ENCODE data around the gene SYCE1L.
A peak's percentile ranks its signal among the peaks of the same experiment; 100 is the strongest.
"Not testable (repeated sequence)": the region's sequence is repeated elsewhere in the genome, so short reads cannot be mapped to it uniquely, and the experiment has no call there.

SYCE1L gene

DNA sequence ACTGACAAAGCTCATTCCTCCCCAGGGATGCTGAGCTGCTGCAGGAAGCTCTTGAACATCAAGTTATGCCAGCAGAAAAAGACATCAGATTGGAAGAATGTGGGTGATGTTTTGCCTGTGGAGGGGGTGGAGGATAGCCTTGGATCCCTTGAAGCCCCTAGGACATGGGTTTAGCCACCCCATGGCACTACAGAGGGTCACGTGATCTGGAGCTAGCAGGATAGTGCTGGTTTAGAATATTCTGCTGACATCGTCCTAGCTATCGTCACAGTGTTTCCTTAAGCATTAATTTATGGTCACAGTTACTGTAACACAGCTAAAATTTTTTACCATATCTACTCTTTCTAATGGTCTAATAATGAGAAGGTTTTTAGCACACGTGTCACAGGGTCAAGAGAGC lies 28.4 kb upstream of the SYCE1L start:
- DNase-seq (ENCODE audit: low read depth, low spot score): no peak
- Histone ChIP-seq H3K9me3 (ENCODE audit: low read depth, low read length) (no peaks in the 10 kb centered on the region), H3K9ac (ENCODE audit: insufficient read length) (no peak overlapping the region), H3K4me3 (no peak overlapping the region), H3K27ac (no peak overlapping the region), H3K36me3 (ENCODE audit: insufficient read depth, low read length) (no peaks in the 10 kb centered on the region)
- TF ChIP-seq EZH2 (IDR thresholded peaks at IDR 0.05) (no peak), FOXP2 (optimal IDR thresholded peaks at IDR 0.05; ENCODE audit: control extremely low read depth, extremely low read length, insufficient read depth) (no peak), POLR2AphosphoS5 (IDR thresholded peaks at IDR 0.05; ENCODE audit: borderline replicate concordance, low read depth, low read length) (no peak)

DNA sequence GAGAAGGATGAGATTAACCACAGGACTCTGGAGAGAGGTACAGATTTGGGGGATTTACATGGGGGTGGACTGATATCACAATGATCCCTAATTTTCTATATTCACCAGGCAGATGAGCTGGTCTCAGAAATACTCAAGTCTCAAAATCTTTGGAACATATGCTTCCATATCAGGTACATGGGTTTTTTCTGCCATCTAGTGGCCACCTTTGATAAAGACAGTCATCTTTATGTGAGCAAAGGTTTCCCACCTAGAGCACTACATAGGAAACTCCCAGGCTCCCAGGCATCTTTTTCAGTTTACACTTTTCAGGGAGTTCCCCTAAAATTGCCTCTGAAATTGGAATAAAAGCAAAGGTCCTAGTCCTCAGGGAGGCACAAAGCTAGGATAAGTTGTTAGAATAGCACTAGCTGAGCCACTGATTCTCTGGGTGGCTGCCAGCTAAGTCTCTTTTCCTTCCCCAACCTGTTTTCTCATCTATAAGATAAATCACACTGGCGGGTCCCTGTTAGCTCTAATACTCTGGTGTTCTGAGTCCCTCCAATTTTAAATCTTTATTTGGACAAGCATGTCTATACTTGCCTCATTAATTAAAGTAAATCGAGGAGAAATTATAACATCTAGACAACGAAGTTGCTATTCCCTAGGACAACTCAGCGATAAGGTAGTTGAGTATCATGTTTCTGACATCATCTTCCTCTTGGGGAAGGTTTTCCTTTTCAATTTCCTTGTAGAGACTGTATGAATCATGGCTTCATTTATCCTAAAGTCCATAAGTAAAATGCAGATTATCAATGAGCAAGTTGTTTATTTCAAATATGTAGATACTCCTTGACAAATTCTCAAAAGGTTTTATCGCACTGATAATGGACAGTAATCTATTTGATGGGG lies 27.2 kb upstream of the SYCE1L start:
- no peak overlapping the region for H3K27ac ChIP-seq
- no peak overlapping the region for H3K4me3 ChIP-seq
- no peaks in the 10 kb centered on the region for H3K36me3 ChIP-seq (ENCODE audit: insufficient read depth, low read length)
- TF ChIP-seq POLR2AphosphoS5 (IDR thresholded peaks at IDR 0.05; ENCODE audit: borderline replicate concordance, low read depth, low read length) (no peak), EZH2 (IDR thresholded peaks at IDR 0.05) (no peak), FOXP2 (optimal IDR thresholded peaks at IDR 0.05; ENCODE audit: control extremely low read depth, extremely low read length, insufficient read depth) (no peak)
- no peak for DNase-seq (ENCODE audit: low read depth, low spot score)
- no peak overlapping the region for H3K9ac ChIP-seq (ENCODE audit: insufficient read length)
- H3K9me3 ChIP-seq (ENCODE audit: low read depth, low read length): no peaks in the 10 kb centered on the region

DNA sequence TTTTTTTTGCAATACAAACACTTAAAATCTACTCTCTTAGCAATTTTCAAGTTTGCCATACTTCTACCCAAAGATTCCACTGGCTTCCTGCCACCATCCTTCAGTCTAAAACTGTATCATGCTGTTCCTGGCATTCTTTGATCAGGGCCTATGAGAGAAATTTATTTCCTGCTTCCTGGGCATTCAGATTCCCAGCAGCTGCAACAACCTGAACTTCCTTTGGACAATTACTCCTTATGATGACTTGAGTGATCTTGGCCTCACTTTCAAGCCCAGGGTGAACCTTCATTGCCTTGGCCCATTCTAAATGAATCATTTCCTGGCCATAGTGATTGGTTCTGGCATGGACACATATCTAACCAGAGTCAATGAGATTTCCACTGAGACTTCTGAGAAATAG lies 26.3 kb upstream of the SYCE1L start:
- H3K36me3 ChIP-seq (ENCODE audit: insufficient read depth, low read length): no peaks in the 10 kb centered on the region
- H3K27ac ChIP-seq: no peak overlapping the region
- TF ChIP-seq FOXP2 (optimal IDR thresholded peaks at IDR 0.05; ENCODE audit: control extremely low read depth, extremely low read length, insufficient read depth): no peak
- TF ChIP-seq EZH2 (IDR thresholded peaks at IDR 0.05): no peak
- TF ChIP-seq POLR2AphosphoS5 (IDR thresholded peaks at IDR 0.05; ENCODE audit: borderline replicate concordance, low read depth, low read length): no peak
- no peak for DNase-seq (ENCODE audit: low read depth, low spot score)
- no peak overlapping the region for H3K4me3 ChIP-seq
- H3K9ac ChIP-seq (ENCODE audit: insufficient read length): no peak overlapping the region
- no peaks in the 10 kb centered on the region for H3K9me3 ChIP-seq (ENCODE audit: low read depth, low read length)

DNA sequence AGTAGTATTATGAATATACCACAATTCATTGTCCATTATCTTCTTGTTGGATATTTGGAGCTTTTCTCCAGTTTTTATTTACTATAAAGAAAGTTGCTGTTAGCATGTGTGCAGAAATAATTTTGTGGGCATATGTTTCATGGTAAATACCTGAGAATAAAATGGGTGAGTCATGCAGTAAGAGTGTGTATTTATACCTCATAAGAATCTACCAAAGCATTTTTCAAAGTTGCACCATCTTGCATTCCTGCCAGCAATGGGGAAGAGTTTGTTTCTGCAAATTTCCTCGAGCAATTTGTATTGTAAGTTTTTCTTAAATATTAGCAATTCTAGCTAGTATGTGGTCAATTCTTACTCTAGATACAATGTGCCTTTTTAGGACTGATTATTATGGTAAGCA lies 16.1 kb upstream of the SYCE1L start:
- H3K9me3 ChIP-seq (ENCODE audit: low read depth, low read length): no peaks in the 10 kb centered on the region
- no peak overlapping the region for H3K4me3 ChIP-seq
- TF ChIP-seq FOXP2 (optimal IDR thresholded peaks at IDR 0.05; ENCODE audit: control extremely low read depth, extremely low read length, insufficient read depth) (no peak), EZH2 (IDR thresholded peaks at IDR 0.05) (no peak), POLR2AphosphoS5 (IDR thresholded peaks at IDR 0.05; ENCODE audit: borderline replicate concordance, low read depth, low read length) (no peak)
- no peaks in the 10 kb centered on the region for H3K36me3 ChIP-seq (ENCODE audit: insufficient read depth, low read length)
- H3K27ac ChIP-seq: no peak overlapping the region
- no peak for DNase-seq (ENCODE audit: low read depth, low spot score)
- H3K9ac ChIP-seq (ENCODE audit: insufficient read length): no peak overlapping the region

DNA sequence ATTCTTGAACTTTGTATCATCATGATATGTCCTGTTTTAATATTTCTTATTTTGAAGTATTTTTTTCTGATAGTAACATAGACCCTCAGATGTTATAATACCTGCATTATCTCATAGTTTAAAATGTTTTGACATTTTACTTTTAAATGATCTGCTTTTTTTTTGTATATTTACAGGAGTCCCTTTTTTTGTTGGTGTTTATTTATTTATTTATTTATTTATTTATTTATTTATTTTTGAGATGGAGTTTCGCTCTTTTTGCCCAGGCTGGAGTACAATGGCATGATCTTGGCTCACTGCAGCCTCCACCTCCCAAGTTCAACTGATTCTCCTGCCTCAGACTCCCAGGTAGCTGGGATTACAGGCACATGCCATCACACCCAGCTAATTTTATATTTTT lies 12.9 kb upstream of the SYCE1L start:
- H3K4me3 ChIP-seq: not testable (repeated sequence)

DNA sequence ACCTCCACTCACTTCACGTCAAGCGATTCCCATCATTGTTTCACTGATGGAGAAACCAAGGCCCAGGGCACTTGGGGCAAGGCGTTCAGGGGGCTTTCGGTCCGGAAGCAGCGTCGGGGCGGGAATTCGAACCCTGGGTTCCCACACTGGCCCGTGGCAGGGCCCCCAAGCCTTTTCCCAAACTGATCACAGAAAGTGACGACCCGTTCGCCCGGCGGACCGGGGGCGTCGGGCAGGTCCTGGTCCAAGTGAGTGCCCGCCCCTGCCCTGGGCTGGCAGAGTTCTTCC lies 9.1 kb upstream of the SYCE1L start:
- no peak for DNase-seq (ENCODE audit: low read depth, low spot score)
- H3K4me3 ChIP-seq: peak overlapping the region; percentile 79
- no peak overlapping the region for H3K27ac ChIP-seq
- peak overlapping the region; percentile 62 for H3K9ac ChIP-seq (ENCODE audit: insufficient read length)
- H3K9me3 ChIP-seq (ENCODE audit: low read depth, low read length): no peaks in the 10 kb centered on the region
- no peaks in the 10 kb centered on the region; the same call in 1 of the 2 replicates for H3K36me3 ChIP-seq (ENCODE audit: insufficient read depth, low read length)
- TF ChIP-seq EZH2 (IDR thresholded peaks at IDR 0.05): no peak

More for the DNA sequence above, 12.9 kb upstream of the SYCE1L start:
- not testable (repeated sequence) for H3K9me3 ChIP-seq (ENCODE audit: low read depth, low read length); H3K27ac ChIP-seq; H3K9ac ChIP-seq (ENCODE audit: insufficient read length); DNase-seq (ENCODE audit: low read depth, low spot score); H3K36me3 ChIP-seq (ENCODE audit: insufficient read depth, low read length)

DNA sequence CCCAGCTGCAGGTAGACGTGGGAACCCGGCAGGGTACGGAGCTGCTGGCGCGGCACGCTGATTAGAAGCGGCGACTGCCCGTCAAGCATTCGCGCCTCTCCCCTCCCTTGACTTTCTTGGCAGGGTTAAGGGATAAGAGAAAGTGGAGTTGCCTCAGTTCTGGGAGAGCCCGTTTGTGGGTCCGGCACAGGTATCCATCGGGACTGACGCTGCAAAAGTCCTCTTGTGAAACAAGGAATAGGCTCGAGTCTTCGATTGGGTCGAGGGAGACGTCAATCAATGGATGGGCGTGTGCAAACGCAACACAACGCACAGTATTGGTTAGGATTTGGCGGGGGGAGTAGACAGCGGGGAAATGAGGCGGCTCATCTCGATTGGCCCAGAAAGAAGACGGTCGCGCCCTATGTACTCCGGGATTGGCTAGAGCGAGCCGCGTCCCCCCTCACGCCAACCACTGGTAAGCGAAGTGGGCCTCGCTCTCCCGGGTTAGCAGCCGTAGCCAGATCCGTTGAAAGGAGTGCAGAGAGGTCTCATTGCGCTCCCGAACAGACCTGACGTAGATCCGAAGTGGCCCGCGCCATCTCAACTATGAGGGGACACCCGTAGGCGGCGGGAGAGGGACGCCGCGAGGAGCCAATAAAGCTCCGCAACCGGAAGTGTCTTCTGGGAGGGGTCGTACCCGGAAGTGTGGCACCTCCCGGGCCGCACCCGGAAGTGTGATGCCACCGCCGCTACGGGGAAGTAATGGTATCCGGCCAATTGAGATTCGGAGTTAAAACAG lies 8.5 kb upstream of the SYCE1L start, which contains the start of gene MON1B:
MON1B (plus strand) TSS at position 713 of the 781 bp plus-strand sequence. CDS start 296 bp downstream, outside the sequence.
- Histone ChIP-seq H3K27ac (peak within 1 kb of the TSS; percentile 93), H3K9me3 (ENCODE audit: low read depth, low read length) (no peaks in the 10 kb centered on the region), H3K9ac (ENCODE audit: insufficient read length) (peak within 1 kb of the TSS; percentile 84), H3K36me3 (ENCODE audit: insufficient read depth, low read length) (no peaks in the 10 kb centered on the region; the same call in 1 of the 2 replicates), H3K4me3 (peak within 1 kb of the TSS; percentile 79)
- peak; percentile 53 for DNase-seq (ENCODE audit: low read depth, low spot score)
- TF ChIP-seq FOXP2 (optimal IDR thresholded peaks at IDR 0.05; ENCODE audit: control extremely low read depth, extremely low read length, insufficient read depth) (no peak), EZH2 (IDR thresholded peaks at IDR 0.05) (no peak), POLR2AphosphoS5 (IDR thresholded peaks at IDR 0.05; ENCODE audit: borderline replicate concordance, low read depth, low read length) (peak; percentile 57)

DNA sequence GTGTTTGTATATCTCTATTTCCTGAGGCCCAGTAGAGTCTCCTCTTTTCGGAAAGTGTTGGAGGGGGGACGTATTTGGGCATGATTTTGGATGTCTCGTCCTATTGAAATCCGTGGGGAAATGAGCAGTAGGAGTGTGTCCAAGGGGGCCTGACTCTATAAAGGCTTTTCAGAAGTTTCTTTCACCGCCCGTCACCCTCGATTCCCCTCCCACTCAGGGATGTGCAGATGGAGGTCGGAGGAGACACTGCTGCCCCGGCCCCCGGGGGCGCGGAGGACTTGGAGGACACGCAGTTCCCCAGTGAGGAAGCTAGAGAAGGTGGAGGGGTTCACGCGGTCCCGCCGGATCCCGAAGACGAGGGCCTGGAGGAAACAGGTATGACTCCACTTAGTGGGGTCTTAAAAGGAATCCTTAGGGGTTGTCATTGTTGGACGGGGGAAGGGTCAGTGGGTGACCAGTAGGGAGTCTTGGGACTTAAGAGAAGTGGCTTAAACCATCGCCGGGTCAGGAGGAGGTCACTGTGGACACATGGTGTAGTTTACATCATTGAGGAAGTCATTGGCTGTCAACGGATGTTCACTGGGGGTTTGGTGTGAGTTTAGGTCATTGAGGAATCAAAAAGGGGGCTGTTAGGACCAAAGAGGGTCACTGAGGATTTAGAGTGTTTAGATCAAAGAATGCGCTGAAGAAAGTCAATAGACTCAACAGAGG lies 7.8 kb upstream of the SYCE1L start:
- no peaks in the 10 kb centered on the region; the same call in 1 of the 2 replicates for H3K36me3 ChIP-seq (ENCODE audit: insufficient read depth, low read length)

More for the DNA sequence above, 7.8 kb upstream of the SYCE1L start:
- no peak for TF ChIP-seq FOXP2 (optimal IDR thresholded peaks at IDR 0.05; ENCODE audit: control extremely low read depth, extremely low read length, insufficient read depth)
- no peak for TF ChIP-seq EZH2 (IDR thresholded peaks at IDR 0.05)
- no peak for TF ChIP-seq POLR2AphosphoS5 (IDR thresholded peaks at IDR 0.05; ENCODE audit: borderline replicate concordance, low read depth, low read length)
- Histone ChIP-seq H3K27ac (peak overlapping the region; percentile 93), H3K9ac (ENCODE audit: insufficient read length) (peak overlapping the region; percentile 84), H3K4me3 (peak overlapping the region; percentile 79), H3K9me3 (ENCODE audit: low read depth, low read length) (no peaks in the 10 kb centered on the region)
- DNase-seq (ENCODE audit: low read depth, low spot score): no peak

Measured in SK-N-MC (cell line).